ENCODE measurements around the gene FGF11. TPM values are rescaled to one million over a fixed set of nuclear protein-coding genes. Genes with fewer than 3 reads are reported as not detected.
"Not testable (repeated sequence)": the region's sequence is repeated elsewhere in the genome, so short reads cannot be mapped to it uniquely, and the experiment has no call there.

The FGF11 gene
- total RNA-seq, 1 donor from 2014 or later: 22.4 TPM

- H3K4me1 Mint-ChIP-seq (ENCODE audit: low read depth, unreplicated experiment): peaks cover 41% of the 10 kb centered on the region
- no peaks in the 10 kb centered on the region for H3K27me3 Mint-ChIP-seq (ENCODE audit: low read depth, unreplicated experiment)
- H3K4me3 Mint-ChIP-seq (ENCODE audit: unreplicated experiment): peak overlapping the region; percentile 93
- no peak for FAIRE-seq
- H3K36me3 Mint-ChIP-seq (ENCODE audit: low read depth, unreplicated experiment): peaks cover 3% of the 10 kb centered on the region
- no peaks in the 10 kb centered on the region for H3K9me3 Mint-ChIP-seq (ENCODE audit: unreplicated experiment)
- Histone ChIP-seq H4K20me1 (ENCODE audit: insufficient read depth, low read length) (peaks cover 40% of the 10 kb centered on the region), H3K4me2 (ENCODE audit: low read length) (peak overlapping the region; percentile 96), H3K9me3 (ENCODE audit: insufficient read depth, low read depth, low read length) (no peaks in the 10 kb centered on the region), H3K36me3 (ENCODE audit: insufficient read depth, low read length) (no peaks in the 10 kb centered on the region), H2AFZ (ENCODE audit: low read depth, low read length) (peak overlapping the region; percentile 93), H3K4me1 (ENCODE audit: insufficient read depth, low read length) (peaks cover 44% of the 10 kb centered on the region), H3K27me3 (ENCODE audit: insufficient read depth, low read length) (no peaks in the 10 kb centered on the region), H3K9ac (ENCODE audit: low read length) (peak overlapping the region; percentile 86), H3K4me3 (ENCODE audit: insufficient read depth, low read depth, low read length) (peak overlapping the region; percentile 62), H3K79me2 (ENCODE audit: insufficient read depth, low read length) (peaks cover 54% of the 10 kb centered on the region), H3K27ac (ENCODE audit: low read depth, low read length) (peak overlapping the region; percentile 78)
- peak overlapping the region; percentile 93 for H3K27ac Mint-ChIP-seq (ENCODE audit: unreplicated experiment)
- TF ChIP-seq CTCF (IDR thresholded peaks at IDR 0.05; ENCODE audit: insufficient read depth, low read depth, low read length) (no peak), EZH2 (IDR thresholded peaks at IDR 0.05; ENCODE audit: insufficient read depth, low read length) (no peak)
- DNase-seq (ENCODE audit: low read depth): no peak
These were observed 40.7 kb downstream of the FGF11 start for GRCh38 chr17:7480089-7480384.

- Mint-ChIP-seq H3K4me1 (ENCODE audit: low read depth, unreplicated experiment) (peaks cover 43% of the 10 kb centered on the region), H3K4me3 (ENCODE audit: unreplicated experiment) (peak within 1 kb of the TSS; percentile 93), H3K27ac (ENCODE audit: unreplicated experiment) (peak within 1 kb of the TSS; percentile 93)
- H3K36me3 ChIP-seq (ENCODE audit: insufficient read depth, low read length); H2AFZ ChIP-seq (ENCODE audit: low read depth, low read length); H3K9me3 ChIP-seq (ENCODE audit: insufficient read depth, low read depth, low read length); H3K4me3 ChIP-seq (ENCODE audit: insufficient read depth, low read depth, low read length); H3K27me3 Mint-ChIP-seq (ENCODE audit: low read depth, unreplicated experiment); H3K36me3 Mint-ChIP-seq (ENCODE audit: low read depth, unreplicated experiment); H3K27ac ChIP-seq (ENCODE audit: low read depth, low read length); H3K27me3 ChIP-seq (ENCODE audit: insufficient read depth, low read length); DNase-seq (ENCODE audit: low read depth); H3K9me3 Mint-ChIP-seq (ENCODE audit: unreplicated experiment); FAIRE-seq: not testable (repeated sequence)
- H3K4me2 ChIP-seq (ENCODE audit: low read length): peak within 1 kb of the TSS; percentile 96
- peak within 1 kb of the TSS; percentile 86 for H3K9ac ChIP-seq (ENCODE audit: low read length)
- H3K4me1 ChIP-seq (ENCODE audit: insufficient read depth, low read length): peaks cover 44% of the 10 kb centered on the region
- peaks cover 54% of the 10 kb centered on the region for H3K79me2 ChIP-seq (ENCODE audit: insufficient read depth, low read length)
- H4K20me1 ChIP-seq (ENCODE audit: insufficient read depth, low read length): peaks cover 38% of the 10 kb centered on the region
These were observed 42.0 kb downstream of the FGF11 start, which contains the start of gene SLC35G6 for GRCh38 chr17:7481275-7481674. Gene SLC35G6 (plus strand): TSS chr17:7481446. CDS start chr17:7481517, 71 bp downstream.

GRCh38 chr17:7481842-7482741 lies 42.8 kb downstream of the FGF11 start:
- not testable (repeated sequence) for DNase-seq (ENCODE audit: low read depth); H3K27ac ChIP-seq (ENCODE audit: low read depth, low read length); H3K27me3 Mint-ChIP-seq (ENCODE audit: low read depth, unreplicated experiment); H3K27me3 ChIP-seq (ENCODE audit: insufficient read depth, low read length); H3K9me3 ChIP-seq (ENCODE audit: insufficient read depth, low read depth, low read length); FAIRE-seq; H3K9me3 Mint-ChIP-seq (ENCODE audit: unreplicated experiment); H3K4me2 ChIP-seq (ENCODE audit: low read length); H2AFZ ChIP-seq (ENCODE audit: low read depth, low read length); H3K9ac ChIP-seq (ENCODE audit: low read length); H3K36me3 ChIP-seq (ENCODE audit: insufficient read depth, low read length); H3K4me3 ChIP-seq (ENCODE audit: insufficient read depth, low read depth, low read length); H3K36me3 Mint-ChIP-seq (ENCODE audit: low read depth, unreplicated experiment)
- peaks cover 40% of the 10 kb centered on the region for H3K4me1 ChIP-seq (ENCODE audit: insufficient read depth, low read length)
- H3K79me2 ChIP-seq (ENCODE audit: insufficient read depth, low read length): peaks cover 54% of the 10 kb centered on the region
- H4K20me1 ChIP-seq (ENCODE audit: insufficient read depth, low read length): peaks cover 38% of the 10 kb centered on the region
- H3K4me3 Mint-ChIP-seq (ENCODE audit: unreplicated experiment): peak overlapping the region; percentile 99
- H3K27ac Mint-ChIP-seq (ENCODE audit: unreplicated experiment): peak overlapping the region; percentile 100
- H3K4me1 Mint-ChIP-seq (ENCODE audit: low read depth, unreplicated experiment): peaks cover 35% of the 10 kb centered on the region

GRCh38 chr17:7482742-7483088 lies 43.4 kb downstream of the FGF11 start:
- H3K9me3 ChIP-seq (ENCODE audit: insufficient read depth, low read depth, low read length); H3K27me3 ChIP-seq (ENCODE audit: insufficient read depth, low read length); H3K4me3 ChIP-seq (ENCODE audit: insufficient read depth, low read depth, low read length); H3K36me3 Mint-ChIP-seq (ENCODE audit: low read depth, unreplicated experiment); H2AFZ ChIP-seq (ENCODE audit: low read depth, low read length); H3K27me3 Mint-ChIP-seq (ENCODE audit: low read depth, unreplicated experiment); H3K36me3 ChIP-seq (ENCODE audit: insufficient read depth, low read length); FAIRE-seq; H3K9me3 Mint-ChIP-seq (ENCODE audit: unreplicated experiment); DNase-seq (ENCODE audit: low read depth): not testable (repeated sequence)
- H3K27ac ChIP-seq (ENCODE audit: low read depth, low read length): peak overlapping the region; percentile 98
- H3K4me1 Mint-ChIP-seq (ENCODE audit: low read depth, unreplicated experiment): peaks cover 36% of the 10 kb centered on the region
- H3K27ac Mint-ChIP-seq (ENCODE audit: unreplicated experiment): peak overlapping the region; percentile 100
- peak overlapping the region; percentile 95 for H3K9ac ChIP-seq (ENCODE audit: low read length)
- H3K4me3 Mint-ChIP-seq (ENCODE audit: unreplicated experiment): peak overlapping the region; percentile 99
- H3K4me1 ChIP-seq (ENCODE audit: insufficient read depth, low read length): peaks cover 37% of the 10 kb centered on the region
- peaks cover 38% of the 10 kb centered on the region for H4K20me1 ChIP-seq (ENCODE audit: insufficient read depth, low read length)
- H3K4me2 ChIP-seq (ENCODE audit: low read length): peak overlapping the region; percentile 95
- H3K79me2 ChIP-seq (ENCODE audit: insufficient read depth, low read length): peaks cover 54% of the 10 kb centered on the region
